ENCODE results near the gene PLCD1.
"Not testable (repeated sequence)": the region's sequence is repeated elsewhere in the genome, so short reads cannot be mapped to it uniquely, and the experiment has no call there.

The PLCD1 gene

DNA sequence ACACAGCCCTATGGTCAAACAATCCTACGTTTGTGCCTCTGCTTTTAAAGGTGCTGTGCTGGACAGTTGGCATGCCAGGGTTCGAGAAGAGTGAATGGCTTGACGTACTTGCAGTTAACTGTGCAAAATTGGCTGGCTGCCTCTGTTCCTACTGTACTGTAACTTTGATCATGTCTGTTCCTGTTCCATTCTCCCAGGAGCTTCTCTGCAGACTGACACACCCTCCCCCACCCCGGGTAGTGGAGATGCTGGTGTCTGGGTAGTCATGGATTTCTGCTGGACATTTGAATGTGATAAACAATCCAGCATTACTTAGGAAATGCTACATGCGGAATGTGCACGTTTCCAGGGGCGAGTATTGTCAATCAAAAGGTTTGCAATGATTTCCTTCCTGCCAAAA lies 45.4 kb downstream of the PLCD1 start:
- no peak for DNase-seq

DNA sequence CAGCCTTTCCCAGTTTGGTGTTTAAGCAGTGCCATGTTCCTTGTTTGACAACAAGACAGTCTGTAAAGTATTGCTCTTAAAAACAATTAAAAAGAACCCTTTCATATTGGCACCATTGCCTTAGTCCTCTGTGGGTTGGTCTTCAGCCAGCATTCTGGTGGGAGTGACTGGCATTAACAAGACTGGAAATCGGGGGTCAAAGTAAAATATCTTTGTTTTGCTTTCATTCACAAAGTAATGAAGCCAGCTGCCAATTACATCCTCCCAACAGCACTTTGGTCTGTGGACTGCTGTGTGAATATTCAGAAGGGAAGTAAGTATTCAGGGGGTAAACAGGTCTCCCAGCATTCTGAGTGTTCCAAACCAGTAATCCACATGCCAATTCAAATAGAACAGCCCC lies 47.1 kb downstream of the PLCD1 start:
- DNase-seq = no peak

DNA sequence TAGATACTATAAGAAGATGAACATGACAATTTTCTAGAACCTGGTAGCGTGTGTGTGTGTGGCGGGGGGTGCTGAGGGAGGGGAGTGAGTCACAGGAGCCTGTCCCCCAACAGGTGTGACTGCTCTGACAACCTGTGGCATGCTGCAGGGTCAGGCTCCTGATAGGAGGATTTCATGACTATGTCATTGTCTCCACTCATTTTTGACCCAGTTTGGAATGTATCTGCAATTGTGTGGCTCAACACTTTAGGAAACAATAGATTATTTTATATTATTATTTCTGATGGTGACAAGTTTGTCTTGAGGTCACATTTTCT lies 48.1 kb downstream of the PLCD1 start:
- DNase-seq = no peak

DNA sequence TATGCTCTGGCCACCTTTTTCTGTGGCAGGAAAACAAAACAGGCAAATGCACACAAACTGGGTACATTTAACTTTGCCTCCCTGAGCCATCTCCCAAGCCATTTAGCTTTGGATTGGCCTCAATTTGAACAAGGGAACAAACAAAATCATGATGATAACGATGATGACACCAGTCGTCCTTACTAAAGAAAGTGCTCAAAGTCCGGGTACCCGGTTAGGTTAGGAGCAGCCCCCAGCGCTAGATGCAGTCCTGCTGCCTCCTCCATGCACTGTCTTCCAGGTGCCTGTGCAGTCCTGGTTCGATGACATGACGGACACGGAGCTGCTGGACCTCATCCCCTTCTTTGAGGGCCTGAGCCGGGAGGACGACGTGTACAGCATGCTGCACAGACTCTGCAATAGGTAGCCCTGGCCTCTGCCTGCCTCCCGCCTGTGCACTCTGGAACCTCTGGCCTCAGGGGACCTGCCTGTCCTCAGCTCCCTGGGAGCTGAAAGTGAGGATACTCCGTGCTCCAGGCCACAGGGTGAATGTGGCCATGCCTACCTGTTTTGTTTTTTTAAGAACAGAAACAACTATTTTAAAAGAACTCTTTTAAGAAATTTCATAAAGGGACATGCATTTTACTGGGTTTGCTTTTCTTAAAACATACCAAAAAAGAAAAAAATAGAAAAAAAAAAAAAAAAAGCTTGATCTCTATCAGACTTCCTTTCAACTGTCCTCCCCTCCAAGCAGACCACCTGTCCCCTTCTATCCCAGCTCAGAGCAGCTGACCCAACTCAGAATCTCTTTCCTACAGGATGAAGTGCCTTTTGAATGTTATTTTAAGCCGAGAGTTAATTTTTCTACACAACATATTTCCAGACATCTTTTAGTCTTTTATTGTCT lies 48.7 kb downstream of the PLCD1 start:
- no peak for DNase-seq

DNA sequence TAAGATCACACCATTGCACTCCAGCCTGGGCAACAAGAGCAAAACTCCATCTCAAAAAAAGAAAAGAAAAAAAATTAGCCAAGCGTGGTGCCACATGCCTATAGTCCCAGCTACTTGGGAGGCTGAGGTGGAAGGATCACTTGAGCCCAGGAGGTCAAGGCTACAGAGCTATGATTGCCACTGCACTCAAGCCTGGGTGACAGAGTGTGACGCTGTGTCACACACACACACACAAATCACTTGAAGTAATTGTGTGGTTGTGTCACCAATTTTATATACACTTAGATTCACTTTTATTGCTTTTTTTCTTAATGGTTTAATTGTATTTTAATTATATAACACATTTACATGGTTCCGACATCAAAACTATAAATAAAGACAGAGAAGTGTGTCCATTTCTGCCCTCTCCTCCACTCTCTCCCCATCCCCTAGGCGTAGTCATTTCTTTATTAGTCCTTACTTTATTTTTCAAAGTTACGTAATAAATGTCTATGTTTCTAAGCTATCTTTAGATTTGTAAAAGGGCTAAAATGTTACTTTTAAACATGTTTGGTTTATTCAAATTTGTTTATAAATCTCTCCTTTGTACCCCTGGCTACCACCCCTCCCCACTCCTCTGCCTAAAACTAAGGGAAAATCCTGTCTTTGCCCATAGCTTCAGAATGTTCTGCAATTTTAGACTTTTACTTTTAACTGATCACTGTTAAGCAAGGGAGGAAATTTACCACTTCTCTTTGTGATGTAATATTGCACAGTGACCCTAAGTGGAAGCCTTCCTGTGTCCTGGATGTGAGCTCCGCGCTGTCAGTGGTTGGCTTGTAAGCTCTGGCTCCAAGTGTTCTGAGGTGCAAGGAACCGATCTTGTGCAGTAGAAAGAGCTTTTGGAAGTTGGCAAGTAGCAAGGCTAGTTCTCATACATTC lies 49.6 kb downstream of the PLCD1 start:
- no peak for DNase-seq

DNA sequence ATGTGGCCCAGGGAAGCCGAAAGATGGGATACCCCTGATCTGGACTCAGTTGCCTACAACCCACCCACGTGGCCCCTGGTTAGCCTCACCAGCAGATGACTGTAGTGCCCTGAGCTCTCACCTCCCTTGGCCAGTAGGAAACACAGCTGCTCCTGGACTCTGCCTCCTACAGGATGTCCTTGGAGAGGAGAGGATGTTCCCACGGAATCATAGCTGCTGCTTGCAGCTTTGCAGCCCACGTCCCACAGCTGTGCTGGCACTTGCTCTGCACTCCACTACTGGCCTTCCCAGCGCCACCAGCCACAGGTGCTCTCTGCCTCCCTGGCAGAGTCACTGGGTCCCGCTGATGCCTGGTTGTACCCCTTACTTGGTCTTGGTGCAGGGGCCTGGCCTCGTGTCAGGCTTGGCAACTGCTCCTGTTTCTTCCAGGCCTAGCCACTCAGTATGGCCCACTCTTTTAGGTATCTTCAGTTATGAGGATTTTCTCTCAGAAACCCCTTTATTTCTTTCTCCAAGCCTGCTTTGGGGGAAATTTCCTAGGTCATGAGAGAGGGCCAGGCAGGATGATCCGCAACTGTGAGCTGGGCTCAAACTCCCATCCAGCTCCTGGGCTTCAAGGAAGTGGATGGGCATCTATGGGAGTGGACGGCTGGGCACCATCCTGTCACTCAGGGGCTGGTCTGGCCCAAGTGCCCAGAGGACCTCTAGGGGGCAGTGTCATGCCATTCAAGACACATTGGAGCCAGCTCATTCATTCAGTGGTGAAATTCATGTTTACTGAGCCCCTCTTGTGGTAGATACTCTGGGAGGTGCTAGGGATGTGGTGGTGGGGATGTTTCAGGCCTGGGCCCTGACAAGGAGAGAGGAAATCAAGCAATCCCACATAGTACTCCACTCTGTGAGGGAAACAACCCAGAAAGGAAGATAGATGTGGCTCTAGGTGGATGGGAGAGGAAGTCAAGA lies 55.0 kb downstream of the PLCD1 start:
- peak; percentile 68 for DNase-seq

DNA sequence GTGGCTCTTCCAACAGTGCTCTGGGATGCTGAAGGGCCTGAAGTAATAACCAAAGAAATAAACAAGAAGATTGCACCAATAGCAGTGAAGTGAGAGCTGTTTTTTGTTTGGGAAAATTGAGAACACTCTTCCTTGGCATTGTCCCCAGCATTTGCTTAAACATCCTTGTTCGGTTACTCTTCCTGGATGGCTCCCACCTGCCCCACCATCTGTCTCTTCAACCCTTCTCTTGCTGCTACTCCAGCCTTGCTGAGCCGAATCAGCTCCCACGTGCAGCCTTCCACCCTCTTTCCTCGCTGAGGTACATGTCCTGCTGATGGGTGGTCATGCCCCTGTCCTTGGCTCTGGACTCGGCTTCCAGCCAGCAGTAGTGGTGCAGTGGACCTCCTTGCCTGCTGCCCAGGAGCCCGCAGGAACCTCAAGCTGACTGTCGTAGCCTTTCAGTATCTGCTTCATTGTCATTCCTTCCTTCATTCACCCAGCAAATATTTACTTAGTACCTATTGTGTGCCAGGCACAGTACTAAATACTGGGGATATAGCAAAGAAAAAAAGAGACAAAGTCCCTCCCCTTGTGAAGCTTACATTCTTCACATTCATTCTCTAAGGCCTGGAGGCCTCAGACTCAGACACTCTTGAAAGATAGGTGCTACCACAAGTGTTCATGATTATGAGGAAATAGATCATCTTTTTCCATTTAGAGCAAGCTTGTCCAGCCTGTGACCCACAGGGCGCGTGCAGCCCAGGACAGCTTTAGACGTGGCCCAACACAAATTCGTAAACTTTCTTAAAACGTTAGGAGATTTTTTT lies 56.0 kb downstream of the PLCD1 start:
- DNase-seq = no peak

DNA sequence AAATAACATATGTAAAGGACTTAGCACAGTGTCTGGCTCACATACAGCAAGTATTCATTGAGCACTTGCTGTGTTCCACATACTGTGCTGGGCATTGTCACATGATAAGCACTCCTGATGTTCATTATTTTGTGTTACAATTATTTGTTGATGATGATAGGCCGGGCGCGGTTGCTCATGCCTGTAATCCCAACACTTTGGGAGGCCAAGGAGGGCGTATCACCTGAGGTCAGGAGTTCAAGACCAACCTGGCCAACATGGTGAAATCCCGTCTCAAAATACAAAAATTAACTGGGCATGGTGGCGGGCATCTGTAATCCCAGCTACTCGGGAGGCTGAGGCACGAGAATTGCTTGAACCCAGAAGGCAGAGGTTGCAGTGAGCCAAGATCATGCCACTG lies 57.4 kb downstream of the PLCD1 start:
- DNase-seq = not testable (repeated sequence)

DNA sequence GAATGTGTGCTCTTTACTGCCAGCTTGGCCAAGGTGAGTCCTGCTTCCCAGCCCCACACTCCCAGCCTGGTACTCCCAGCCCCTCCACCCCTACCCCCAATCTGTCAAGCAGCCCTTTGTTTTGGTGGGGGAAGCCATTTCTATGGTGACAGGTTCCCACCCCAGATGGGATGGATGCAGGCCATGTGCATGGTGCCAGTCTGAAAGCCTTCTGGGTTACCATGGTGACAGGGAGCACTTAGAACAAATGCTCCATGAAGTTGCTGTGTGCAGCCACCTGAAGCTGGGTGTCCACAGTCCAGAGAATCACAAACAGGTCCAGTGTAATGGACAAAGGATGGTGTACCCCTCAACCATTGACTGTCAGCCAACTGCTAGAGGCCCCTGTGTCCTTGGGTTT lies 58.0 kb downstream of the PLCD1 start:
- DNase-seq = no peak

DNA sequence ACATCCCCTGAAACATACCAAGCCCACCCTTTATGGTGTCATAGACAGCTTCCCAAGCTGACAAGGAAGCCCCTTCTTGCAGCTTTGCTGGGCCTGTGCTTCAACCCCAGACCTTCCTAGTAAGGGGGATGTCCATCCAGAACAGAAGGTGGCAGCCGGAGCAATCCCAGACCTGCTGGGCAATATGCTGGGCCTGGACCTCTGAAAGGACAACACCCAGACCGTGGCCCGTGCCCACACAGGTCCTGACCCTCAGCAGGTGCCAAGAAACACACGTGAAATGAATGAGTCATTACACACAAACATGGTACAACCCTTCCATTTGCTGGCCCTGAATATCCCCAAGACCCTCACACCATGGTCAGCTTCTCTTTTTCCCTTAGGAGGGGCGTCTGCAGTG lies 58.6 kb downstream of the PLCD1 start:
- DNase-seq = no peak

DNA sequence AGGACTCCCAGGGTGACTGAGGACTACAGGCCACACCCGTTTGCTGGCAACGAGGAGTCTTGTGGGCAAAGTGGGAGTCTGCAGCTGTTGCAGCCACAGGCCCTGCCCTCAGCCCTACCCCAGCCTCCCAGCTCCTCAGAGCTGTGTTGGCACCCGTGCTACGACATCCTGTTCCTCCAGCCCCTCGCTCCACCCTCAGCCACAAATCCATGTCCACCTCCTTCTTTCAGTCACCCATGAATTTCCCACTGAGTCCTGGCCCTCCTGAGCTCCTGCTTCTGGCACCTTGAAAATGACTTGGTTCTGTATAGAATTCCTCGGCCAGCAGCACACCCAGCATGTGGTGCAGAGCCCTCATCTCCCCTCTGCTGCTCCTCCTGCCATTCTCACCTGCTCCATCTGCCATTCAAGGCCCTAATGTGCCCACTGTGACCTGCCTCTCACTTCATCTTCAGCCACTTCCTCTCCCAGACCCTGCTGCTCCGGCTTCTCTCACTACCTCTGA lies 59.8 kb downstream of the PLCD1 start:
- no peak for DNase-seq

DNA sequence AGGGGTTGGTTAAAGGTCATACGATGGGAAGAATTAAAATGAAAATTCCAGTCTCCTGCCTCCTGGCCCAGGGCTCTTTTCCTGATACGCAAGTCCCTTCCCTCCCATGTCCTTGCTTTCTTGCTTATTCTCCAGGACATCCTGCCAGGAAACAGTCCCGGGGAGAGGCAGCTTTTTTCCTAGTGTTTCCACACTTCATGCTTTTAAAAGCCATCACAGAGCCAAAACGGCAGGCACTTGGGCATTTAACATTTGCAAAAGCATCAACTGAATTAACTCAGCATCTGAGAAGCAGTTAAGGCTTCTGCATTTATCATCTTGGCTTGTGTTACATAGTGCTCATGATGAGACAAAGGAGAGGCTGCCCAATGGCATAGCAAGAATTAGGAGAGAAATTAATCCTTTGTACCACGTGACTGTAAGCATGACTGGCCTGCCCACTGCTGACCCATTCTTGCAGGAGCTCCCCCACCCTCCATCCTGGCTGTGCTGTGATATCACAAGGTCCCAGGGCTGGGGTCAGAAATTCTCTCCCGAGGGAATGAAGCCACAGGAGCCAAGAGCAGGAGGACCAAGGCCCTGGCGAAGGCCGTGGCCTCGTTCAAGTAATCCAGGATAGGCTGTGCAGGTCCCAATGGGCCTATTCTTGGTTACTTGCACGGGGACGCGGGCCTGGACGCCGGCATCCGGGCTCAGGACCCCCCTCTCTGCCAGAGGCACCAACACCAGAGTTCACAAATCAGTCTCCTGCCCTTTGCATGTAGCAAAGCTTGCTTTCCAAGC lies 60.4 kb downstream of the PLCD1 start:
- no peak for DNase-seq

DNA sequence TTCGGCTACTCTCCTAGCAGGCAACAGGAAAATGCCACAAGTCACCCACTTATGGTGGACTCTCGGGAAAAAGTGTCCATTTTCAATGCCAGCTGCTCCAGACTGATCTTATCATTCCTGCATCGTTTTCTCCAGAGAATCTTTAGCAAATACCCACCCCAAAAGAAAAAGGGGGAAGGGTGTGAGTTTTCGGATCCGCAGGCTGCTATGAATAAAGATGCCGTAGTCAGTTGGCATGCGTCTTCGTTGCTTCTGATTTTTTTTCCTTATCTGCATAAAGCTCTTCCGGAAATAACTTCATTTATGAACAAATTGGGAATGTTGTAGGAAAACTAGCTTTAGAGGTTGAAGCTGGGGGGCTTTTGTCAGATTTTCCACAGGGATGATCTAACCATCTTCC lies 61.2 kb downstream of the PLCD1 start:
- no peak for DNase-seq

DNA sequence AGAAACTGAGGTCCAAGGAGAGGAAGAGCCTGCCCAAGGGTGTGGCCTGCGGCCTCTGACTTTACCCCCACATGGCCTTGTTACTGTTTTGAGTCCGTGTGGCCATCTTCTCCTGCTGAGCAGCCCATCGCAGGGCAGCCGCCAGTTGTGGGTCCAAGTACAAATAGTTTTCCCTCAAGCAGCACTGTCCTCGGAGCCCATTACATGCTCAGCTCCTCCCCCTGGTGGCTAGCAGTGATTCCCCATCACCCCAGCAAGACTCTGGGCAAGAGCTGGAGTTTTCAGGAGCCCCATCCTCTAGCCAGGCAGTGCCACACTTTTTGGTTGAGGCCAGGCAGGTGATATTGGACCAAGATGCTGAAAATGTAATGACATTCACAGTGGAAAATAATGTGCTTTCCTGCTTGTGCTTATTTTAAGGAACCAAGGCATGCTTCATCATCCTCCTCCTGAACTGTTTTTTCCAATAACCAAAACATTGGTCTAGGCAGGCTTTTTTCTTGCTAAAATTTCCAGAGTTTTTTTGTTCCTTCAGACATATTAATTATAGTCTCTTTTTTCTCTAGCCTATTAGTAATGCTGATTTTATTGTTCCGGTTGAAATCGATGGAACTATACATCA lies 62.1 kb downstream of the PLCD1 start:
- peak; percentile 60 for DNase-seq

DNA sequence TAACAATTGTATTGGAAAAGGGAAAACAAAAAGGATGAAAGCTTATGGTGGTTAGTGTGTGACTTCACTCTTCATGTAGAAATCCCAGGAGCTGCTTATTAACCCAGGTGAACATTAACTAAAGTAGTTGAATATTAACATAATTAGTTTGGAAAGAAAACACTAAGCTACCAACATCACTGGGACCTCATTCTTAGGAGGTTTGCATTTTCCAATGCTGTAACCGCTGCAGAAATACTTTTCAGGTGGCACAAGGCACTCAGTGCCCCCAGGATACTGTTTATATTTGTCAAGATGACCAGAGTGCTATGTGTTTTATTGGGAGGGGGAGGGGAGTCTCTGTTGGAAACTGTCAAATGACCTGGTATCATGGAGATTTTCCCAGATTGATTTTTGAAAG lies 64.7 kb downstream of the PLCD1 start:
- no peak for DNase-seq

DNA sequence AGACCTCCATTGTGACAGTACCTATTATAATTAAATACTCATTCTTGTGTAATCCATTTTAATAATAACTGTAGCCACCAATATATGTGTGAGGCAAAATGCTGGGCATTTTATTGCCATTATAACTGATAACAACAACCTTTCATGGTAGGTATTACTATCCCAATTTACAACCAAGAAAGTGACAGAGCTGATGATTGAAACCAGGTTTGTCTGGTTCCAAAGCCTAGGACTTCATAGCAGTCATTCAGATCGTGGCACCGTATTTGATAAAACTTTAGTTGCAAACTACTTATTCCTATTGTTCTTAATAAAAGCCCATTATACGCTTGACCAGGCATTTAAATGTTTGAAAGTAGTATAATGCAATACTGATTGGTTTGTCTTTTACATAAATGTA lies 65.3 kb downstream of the PLCD1 start:
- DNase-seq = no peak

DNA sequence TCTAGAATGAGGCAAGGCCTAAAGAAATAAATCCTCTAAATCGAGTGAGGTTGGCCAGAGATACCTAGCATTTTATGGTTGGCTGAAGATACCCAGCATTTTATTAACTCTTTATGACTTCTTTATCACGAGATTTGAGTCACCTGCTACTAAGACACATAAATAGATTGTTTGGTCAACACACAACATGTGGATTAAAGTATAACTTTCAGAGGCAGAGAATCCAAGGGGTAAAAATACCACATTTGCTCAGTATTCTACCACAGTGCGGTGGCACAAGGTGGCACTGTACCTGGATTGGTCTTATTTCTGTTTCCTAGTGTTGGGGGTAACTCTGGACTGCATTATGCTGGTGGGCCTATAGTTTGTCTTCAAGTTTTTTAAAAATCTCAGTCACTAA lies 65.8 kb downstream of the PLCD1 start:
- DNase-seq = no peak

DNA sequence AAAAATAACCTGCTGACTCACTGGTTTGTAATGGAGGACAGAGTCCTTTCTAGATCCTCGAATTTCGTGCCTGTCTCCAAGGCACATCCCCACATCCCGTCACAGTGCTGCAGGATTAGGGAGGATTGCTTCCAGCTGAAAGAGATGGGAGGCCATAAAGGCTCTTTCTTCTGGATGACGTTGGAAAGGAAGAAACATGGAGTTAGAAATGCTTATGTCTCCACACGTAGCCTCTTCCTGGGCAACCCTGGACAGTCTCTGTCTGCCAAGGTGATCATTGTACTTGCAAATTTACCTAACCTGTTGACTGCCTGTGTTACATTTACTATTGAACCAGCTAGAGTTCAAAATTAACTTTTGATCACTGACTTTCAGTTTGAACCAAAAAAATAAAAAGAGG lies 66.4 kb downstream of the PLCD1 start:
- no peak for DNase-seq

DNA sequence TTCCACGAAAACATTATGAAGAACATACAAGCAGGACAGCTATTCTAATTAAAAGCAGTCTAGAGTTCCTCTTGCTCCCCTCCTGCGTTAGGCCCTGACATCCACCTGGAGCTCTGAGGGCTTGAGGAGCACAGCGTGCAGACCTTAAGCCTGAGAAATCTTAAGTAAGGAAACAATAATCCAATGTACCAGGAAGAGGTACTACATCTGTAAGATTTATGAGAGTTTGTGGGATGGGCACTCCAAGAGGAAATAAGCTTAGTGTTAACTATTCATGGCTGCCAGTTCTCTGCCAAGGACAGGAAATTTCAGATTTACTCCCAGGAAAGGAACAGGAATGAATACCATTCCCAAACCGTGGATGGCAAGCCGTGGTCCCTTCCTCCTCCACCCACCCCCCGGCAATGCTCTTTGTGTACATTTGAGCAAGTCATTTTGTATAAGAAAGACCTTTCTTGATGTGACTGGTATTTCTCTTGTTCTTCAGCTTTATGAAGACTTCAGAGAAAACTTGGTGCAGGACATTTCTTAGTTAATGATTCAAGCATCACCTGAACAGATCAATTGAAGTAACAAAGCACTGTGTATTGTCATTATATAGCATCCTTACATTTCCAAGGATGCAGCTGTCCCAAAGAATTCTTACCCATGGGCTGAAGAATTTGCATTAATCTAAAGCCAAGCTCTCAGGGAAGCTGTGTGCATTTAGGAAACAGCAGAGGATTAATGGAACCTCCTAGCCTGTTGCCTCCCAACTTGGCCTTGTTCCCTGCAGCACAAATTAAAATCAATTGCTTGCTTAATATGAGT lies 67.6 kb downstream of the PLCD1 start:
- DNase-seq = no peak

DNA sequence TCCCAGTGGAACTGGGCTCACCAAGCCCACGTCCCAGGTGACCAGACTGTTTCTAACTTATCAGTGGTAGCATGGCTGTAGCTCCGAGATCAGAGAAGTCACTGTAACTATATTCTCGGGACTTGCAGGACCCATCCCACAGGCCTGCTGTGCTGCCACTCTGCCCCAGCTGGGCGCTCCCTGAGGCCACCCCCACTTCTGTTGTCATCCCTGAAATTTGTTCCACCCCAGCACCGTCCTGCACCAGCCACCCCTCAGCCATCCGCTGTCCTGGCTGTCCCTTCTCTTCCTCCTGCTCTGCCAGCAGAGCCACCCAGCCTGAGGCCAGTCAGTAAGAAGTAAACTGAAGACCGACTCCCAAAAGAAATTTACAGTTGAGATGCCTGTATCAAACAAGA lies 71.9 kb downstream of the PLCD1 start:
- DNase-seq = no peak

Measured in activated naive CD4-positive, alpha-beta T cell treated with anti-CD3 and anti-CD28 coated beads, Interleukin-2, amount 50 U/mL, for 16 hours (primary cell).